Measurements from ENCODE around the gene MROH7.

- TF ChIP-seq CTCF (IDR thresholded peaks at IDR 0.05) = no peak
- TF ChIP-seq POLR2AphosphoS5 (IDR thresholded peaks at IDR 0.05) = no peak
- no peak for TF ChIP-seq POLR2A (IDR thresholded peaks at IDR 0.05)
Observed at GRCh38 chr1:54643736-54644135, 2.1 kb downstream of the MROH7 start.
